NCI-H1105 (cell line): ENCODE results near the gene CARD11.
A peak's percentile ranks its signal among the peaks of the same experiment; 100 is the strongest.

Experiments
- DNase-seq: peaks from one replicate; lab custom pipeline; 2025; lab: John Stamatoyannopoulos, UW

Gene CARD11

DNA sequence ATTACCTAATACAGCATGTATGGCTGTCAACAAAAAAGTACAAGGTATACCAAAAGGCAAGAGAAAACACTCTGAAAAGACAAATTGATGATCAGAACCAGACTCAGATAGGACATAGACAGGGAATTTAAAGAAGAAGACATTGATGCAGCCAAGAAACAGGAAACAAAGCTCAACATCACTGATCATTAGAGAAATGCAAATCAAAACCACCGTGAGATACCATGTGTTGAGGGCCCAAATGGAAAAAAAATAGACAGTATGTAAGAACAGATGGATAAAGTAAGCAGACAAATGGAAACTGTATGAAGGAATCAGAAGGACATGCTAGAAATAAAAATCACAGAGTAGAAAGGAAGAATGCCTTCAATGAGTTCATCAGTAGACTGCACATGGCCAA lies 23.3 kb downstream of the CARD11 start:
- DNase-seq: no peak

GRCh38 chr7:3019801-3020200 lies 23.9 kb downstream of the CARD11 start:
- no peak for DNase-seq

DNA sequence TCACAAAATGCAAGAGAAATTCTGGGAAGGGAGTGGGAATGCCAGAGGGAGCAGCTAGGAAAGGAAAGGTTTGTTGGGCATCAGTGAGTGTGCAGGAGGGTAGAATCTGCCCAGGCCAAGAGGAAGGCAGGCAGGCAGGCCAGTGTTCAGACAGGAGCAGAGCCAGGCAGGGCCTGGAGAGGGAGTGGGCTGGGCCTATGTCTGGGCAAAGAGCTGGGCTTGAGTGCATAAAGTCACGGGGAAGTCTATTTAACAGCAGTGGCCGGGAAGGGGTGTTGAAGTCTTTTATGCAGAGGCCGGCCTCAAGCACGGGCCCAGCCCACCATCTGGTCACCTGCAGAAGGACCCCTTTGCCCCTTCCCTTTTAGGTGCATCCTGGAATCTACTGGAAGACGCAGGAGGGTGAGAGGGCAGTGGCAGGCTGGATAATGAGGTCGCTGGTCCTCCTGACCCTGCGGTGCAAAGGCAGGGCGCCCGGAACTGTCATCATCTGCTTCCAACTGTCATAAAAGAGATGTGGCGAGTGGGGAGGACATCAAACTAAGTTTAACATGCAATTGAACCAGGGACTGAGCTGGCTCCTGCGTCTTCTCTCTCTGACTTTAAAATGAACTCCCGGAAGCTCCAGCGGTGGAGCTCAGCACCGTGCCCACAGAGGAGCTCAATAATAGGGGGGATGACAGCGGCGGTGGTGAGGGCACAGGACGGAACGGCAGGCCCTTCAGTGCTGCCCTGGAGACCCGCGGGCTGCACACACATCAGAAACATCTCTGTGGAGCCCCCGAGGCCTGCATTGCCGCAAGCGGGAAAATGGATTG lies 29.5 kb downstream of the CARD11 start:
- DNase-seq: no peak

DNA sequence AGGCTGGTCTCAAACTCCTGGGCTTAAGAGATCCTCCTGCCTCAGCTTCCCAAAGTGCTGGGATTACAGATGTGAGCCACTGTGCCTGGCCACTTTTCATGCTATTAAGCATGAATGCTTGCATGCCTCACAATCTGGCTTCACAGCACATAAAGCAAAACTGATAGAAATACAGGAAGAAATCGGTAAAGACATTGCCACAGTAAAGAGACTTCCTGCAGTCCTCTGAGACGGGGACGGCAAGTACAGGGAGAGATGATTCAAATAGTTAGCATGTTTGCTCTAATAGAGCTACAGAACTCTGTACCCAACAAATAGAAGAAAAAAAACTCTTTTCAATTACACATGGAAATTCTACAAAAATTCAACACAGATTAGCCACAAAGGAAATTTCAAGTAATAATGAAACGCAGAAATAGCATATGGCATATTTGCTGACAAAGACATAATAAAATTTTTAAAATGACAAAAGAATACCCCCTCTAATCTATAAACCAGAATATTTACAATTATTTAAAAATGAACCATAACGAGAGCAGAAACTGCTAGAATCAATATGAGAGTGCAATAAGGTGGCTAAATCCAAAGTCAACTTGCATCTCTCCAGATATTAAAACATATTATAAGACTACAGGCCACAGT lies 32.3 kb downstream of the CARD11 start:
- no peak for DNase-seq

GRCh38 chr7:3010161-3010560 lies 33.5 kb downstream of the CARD11 start:
- no peak for DNase-seq

- DNase-seq: no peak
Measured at GRCh38 chr7:3009086-3009485, 34.6 kb downstream of the CARD11 start.

DNA sequence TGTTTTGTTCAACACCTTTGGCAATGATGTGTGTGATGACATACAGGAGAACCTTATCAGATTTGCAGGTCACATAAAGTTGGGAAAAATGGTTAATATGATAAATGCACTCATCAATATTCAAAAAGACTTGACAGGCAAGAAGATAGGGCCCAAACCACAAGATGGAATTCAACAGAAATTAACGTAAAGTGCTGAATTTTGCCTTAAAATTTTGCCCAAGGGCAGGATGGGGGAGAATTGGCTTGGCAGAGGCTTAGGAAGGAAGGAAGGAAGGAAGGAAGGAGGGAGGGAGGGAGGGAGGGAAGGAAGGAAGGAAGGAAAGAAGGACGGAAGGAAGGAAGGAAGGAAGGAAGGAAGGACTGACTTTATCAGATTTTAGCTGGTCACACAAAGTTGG lies 35.3 kb downstream of the CARD11 start:
- DNase-seq: no peak

- DNase-seq: no peak
Measured at GRCh38 chr7:3007696-3008095, 36.0 kb downstream of the CARD11 start.

GRCh38 chr7:3005257-3005656 lies 38.4 kb downstream of the CARD11 start:
- no peak for DNase-seq

- DNase-seq: no peak
Measured at GRCh38 chr7:3003936-3004335, 39.7 kb downstream of the CARD11 start.

GRCh38 chr7:3002631-3003030 lies 41.0 kb downstream of the CARD11 start:
- no peak for DNase-seq

GRCh38 chr7:3000566-3000965 lies 43.1 kb downstream of the CARD11 start:
- no peak for DNase-seq

DNA sequence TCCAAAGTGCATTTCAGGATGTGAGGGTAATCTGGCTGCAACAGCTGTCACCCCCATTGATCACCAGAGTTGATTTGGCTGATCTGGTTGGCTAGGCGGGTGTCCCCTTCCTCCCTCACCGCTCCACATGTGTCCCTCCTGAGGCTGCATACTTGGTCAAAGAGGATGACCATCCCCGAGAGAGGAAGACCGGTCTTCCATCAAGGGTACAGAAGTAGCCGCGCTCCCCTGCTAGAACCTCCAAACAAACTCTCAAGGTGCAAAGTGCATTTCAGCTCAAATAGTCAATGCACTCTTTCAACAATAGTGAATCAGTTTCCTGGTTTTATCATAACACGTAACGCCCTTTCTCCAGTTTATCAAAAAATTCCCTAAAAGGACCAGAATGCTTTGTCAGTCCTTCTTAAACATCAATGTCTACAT lies 44.6 kb downstream of the CARD11 start:
- no peak for DNase-seq

DNA sequence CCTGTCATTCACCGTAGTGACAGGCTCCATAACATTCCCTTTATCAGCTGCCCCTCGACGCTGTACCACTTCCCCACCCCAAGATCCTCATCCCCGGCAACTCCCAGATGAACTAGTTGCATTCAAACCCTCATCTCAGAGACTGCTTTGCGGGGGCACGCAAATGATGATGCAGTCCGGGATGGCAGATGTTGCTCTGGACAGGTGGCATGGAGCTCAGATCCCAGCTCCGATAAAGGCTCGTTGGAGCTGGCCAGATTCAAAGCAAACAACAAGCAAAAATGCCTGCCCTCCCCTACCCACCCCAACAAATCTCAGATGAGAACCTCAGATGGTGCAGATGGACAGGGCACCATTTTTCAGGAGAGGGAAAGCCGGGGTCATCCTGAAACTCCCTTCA lies 46.7 kb downstream of the CARD11 start:
- no peak for DNase-seq

- DNase-seq: no peak
Measured at GRCh38 chr7:2996141-2996540, 47.5 kb downstream of the CARD11 start.

DNA sequence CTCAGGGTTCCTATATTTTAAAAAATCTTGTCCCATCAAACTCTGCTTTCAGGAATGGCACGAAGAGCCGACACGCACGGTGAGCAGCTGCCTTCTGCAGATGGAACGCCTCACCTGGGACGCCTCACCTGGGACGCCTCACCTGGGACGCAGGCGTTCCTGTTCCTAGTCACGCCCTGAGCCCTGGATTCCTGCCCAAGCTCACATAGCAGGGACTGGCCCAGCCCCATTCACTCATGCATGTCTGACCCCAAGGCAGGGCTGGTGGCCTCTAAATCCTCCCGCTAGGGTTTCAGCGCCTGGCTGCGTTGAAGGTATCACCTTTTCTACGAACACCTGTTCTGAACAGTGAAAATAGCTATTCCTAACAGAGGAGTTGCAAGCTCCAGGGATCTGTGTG lies 49.8 kb downstream of the CARD11 start:
- DNase-seq: no peak

GRCh38 chr7:2993396-2993795 lies 50.3 kb downstream of the CARD11 start:
- DNase-seq: no peak

DNA sequence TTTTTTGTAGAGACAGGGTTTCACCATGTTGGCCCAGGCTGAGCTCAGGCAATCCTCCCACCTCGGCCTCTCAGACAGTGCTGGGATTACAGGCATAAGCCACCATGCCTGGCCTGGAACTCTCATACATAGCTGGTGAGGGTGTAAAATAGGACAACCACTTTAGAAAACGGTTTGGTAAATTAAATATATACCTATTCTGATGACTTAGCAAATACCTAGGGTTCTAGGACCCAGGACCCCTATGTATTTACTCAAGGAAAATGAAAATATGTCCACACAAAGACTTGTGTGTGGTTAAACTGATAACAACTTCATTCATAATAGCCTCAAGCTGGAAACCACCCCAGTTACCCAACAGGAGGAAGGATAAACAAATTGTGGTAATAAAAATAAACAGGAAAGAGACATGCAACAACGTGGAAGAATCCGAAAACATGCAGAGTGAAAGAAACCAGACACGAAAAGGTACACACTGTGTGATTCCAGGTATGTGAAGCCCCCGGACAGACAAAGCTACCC lies 52.7 kb downstream of the CARD11 start:
- no peak for DNase-seq

- DNase-seq: no peak
Measured at GRCh38 chr7:2986561-2986960, 57.1 kb downstream of the CARD11 start.

DNA sequence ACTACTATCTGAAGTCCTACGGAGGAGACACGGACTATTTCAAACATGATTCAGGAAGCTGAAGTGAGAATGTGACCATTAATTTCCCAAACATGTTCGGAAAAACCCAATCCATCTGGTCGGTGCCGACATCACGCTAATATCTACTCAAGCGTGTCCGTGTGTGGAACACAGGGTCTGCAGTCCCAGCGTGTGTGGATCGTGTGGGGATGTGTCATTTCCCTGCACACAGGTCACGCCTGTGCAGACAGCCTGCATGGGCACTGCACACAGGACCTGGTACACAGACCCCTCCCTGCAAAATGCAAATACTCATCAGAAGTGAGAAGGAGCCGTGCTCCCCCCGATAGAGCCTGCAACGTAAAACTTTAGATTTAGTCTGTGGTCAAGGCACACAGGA lies 57.8 kb downstream of the CARD11 start:
- DNase-seq: no peak

GRCh38 chr7:2984091-2984490 lies 59.6 kb downstream of the CARD11 start:
- DNase-seq: no peak

GRCh38 chr7:2983586-2983985 lies 60.1 kb downstream of the CARD11 start:
- DNase-seq: peak; percentile 46

DNA sequence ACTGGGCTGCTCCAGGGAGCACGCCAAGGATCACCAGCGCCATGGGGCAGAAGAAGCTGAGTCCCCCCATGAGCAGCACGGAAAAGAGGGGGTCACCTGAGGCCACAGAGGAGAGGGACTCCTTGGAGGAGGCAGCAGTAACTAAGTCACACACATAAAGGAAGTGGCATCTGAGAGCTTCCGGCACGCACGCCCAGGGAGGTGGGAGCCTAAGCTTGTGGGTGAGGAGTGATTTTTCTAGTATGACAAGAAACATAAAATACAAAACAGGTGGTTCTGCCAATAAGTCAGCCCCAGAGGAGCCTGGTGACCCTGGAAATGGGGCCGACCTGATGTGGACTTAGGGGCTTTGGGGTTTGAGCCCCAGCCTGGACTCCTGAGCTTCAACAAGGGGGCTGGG lies 60.8 kb downstream of the CARD11 start:
- DNase-seq: no peak

DNA sequence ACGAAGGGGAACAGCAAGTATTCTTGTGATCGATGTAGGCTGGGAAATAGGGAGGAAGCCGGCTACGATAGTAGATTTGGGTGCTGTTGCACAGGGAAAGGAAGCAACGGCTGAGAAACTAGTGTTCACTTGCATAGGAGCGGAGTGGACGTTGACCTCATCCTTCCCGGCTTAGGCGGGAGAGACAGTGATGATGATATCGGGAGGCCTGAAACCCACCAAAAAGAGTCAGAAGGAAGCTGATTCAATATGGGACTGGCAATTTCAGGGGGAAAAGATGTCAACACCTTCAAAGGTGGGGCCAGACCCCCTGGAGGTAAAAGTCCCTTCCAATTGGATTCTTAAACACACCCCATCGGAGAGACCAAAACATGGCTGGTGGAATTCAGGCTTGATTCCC lies 61.3 kb downstream of the CARD11 start:
- no peak for DNase-seq
